Activated CD8-positive, alpha-beta memory T cell treated with anti-CD3 and anti-CD28 coated beads for 24 hours (primary cell): Measurements from ENCODE around the gene DOCK3.

ENCODE experiments used
- DNase-seq: peaks from one replicate; pipeline ENCODE4 v3.0.0-alpha.2; 2020

DOCK3 gene

DNA sequence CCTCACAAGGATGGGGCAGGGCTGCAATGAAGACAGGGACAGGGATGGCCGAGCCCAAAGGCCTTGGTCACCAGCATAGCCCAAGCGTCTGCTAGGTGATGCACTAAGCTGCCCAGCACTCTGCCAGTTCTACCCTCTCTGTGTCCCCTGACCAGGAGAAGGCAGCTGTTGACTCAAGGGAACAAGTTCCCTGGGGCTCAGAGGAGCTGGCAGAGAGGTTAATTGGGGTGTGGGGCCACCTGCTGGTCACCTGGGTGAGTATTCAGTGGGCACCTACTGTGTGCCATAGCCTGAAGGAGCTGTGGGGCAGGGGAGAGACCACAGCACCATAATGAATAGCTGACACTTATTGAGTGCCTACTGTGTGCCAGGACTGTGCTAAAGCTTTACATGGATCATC, 22.0 kb upstream of the DOCK3 start:
- DNase-seq, result peak; percentile 81

DNA sequence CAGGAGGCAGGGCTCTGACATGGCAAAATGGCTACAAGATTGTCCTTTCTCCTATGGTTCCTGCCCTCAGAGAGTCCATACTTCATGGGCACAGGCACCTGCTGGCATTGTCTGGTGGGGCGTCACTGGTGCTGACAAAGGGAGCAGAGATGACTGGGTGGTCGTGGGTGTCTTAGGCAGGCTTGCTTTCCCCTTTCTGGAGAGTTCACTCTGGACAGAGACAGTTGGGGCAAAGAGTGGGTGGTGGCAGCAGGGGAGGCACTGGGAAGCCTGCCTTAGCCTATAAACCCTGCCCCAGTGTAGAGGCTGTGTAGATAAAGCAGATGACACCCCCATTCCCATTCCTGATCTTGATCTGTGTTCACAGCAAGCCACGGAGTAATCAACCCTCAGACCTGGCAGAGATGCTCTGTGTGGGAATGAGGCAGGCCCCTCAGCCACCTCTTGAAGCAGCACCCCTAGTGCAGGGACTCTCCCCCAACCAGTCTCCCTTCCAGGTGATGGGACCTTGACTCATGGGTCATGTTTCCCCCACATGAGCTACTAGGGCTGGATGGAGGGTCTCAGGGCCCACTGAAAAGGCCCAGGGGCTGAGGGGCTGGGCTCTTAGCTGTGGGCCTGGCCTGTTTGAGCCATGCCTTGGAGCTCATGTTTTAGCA, 20.7 kb upstream of the DOCK3 start:
- no peak for DNase-seq

DNA sequence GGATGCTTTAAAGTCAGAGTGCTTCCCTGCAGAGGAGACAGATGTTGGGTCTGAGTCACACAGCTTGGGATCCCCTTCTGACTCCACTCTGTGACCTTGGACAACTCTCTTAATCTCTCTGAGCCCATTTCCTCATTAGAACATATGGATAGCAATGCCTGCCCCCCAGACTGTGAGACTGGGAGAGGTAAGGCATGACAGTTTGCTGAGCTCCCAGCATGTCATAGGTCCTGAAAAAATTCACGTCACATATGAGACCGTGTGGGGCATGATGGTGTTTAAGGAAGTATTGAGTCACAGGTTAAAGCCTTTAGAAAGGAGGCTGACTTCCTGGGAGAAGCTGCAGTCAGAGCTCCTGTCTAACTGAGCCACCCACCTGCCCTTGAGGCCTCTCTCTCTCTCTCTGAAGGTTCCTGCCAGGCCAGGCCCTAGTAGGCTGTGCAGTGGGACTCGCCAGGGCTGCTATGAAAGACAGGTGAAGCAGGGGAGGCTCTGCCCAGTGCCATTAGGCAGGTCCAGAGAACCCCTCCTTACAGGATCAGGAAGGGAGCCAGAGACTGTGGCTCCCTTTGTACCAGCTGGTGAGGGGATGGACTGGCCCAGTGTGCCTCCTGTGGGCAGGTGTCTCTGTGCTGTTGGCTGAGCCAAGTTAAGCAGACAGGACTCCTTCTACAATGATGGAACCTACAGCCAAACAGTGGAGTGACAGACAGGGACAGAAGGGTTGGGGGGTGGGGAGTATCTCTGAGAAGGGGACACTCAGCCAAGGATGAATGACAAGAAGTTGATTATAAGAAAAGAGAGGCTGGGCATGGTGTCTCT, 19.5 kb upstream of the DOCK3 start:
- DNase-seq, result no peak

DNA sequence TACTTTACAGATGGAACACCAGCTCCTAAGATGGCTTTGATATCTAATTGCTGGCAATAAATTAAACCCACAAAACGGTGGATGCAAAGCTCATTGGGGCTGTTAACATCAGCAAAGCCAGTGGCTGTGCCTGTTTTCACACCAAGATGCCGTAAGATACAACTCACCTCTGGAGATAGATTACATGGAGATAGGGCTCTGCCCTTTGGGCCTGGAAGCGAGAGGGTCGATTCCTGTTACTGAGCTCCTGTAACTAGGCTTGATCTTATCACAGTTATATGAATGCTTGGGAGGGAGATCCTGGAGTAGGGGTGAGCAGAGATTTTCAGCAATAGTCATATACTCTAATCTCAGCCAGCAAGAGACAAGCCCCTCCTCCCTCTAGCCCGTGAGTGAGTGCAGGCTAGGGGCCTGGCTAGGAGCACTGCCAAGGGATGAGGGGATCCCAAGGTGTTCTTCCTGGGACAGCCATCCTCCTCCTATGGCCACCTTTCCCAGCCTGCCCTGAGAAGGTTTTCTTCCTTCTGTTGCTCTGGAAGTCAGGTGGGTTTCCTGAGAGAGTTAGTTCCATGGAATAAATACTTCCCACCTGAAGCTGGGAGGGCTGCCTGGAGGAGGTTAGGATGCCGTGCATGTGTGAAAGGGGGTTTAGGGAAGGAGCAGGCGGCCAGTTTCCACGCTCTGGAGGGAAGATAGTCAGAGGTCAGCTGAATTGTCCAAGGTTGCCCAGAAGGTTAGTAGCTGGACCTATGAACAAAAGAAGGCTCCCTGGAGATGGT, 18.1 kb upstream of the DOCK3 start:
- no peak for DNase-seq

DNA sequence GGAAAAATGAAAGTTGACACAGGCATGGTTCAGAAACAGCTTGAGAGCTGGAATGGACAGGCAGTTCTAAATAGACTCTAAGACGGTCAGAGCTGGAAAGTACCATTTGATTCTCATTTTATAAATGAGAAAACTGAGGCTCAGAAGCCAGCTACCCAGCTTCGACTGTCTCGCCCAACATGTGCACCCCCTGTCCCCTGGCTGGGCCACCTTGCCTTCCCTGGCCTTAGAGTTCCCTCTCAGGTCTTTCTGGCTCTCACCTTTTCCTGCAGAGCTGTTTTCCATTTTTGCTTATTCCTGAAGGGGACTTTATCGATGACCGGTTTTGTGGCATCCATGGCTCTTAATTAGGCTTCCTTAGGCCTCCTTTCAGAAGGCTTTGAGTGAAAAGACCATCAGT, 17.3 kb upstream of the DOCK3 start:
- no peak for DNase-seq

DNA sequence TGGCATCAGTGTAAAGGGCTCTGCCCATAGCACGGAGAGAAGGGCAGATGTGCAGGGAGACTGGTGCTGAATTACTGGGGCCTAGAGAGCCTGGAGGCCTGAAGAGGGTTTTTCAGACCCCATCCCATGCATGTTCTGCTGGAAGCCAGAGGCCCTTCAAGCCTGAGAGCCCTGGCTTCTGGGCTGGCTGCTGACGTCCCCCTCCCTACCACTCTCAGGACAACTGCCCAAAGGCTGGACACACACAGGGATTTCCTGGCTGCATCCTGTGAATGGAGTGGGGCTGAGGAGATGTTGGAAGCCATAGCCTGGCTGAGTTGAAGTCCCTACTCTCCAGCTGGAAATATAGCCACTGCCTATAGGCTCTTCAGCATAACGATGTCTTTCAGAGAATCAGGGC, 16.9 kb upstream of the DOCK3 start:
- no peak for DNase-seq

DNA sequence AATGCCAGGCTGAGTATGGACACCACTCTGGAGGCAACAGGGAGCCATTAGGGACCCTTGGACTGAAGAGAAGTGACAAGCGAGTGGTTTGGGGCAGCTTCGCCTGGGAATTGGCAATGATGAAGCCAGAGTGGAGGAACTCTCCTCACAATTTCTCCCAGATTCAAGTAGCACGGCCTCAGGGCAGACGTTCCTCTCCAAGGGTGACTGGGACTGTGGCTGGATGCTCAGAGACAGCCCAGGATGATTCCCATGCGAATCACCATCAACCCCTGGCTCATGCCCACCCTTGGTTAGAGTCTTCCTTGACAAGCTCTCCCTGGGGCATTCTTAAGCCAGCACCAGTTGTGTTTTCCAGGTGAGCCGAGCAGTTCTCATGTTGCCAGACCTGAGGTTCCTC, 16.3 kb upstream of the DOCK3 start:
- peak; percentile 40 for DNase-seq

DNA sequence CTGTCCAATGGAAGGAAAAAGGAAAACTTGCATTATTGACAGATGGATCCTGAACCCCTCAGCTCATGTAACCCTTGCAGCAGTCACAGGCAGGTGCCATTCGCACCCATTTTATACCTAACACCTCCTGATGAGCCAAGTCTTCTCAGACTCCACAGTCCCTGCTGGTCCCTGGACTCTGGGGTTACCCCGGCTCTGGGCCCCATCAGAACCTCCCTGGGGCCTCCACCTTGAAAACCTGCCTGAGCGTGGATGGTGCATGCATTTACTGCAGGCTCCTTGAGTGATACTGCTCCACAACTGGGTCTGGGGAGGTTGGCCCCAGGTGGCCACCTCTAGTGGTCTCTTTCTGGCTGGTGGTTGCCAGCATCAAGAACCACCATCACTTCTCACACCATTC, 15.9 kb upstream of the DOCK3 start:
- DNase-seq, result peak; percentile 37

DNA sequence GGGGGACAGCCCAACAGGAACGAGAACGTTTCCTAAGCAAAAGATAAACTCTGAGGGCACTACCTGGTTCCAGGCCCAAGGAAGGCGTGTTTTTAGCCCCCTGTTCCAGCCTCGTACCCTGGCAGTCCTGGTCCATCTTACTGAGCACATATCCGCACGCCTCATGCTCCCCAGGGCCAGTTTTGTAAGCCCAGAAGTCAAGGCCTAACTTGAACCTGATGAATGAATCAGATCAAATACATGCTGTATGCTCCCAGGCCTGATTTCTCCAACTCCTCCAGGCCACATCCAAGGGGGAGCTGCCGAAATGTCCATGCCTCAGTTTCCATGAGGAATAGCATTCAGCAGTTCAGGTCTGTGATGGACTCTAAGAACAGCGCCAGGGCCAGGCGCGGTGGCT, 14.3 kb upstream of the DOCK3 start:
- DNase-seq, result peak; percentile 33

DNA sequence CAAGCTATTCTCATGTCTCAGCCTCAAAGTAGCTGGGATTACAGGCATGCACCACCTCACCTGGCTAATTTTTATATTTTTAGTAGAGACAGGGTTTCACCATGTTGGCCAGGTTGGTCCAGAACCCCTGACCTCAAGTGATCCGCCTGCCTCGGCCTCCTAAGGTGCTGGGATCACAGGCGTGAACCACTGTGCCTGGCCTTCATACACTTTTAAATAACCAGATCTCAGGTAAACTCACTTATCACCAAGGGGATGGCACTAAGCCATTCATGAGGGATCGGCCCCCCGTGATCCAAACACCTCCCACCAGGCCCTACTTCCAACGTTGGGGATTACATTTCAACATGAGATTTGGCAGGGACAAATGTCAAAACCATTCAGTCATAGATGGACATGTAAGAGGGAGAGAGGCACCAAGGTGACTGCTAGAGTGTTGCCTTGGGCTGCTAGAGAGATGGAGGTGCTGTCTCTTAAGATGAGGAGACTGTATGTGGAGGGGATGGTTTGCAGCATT, 13.3 kb upstream of the DOCK3 start:
- DNase-seq, result no peak

DNA sequence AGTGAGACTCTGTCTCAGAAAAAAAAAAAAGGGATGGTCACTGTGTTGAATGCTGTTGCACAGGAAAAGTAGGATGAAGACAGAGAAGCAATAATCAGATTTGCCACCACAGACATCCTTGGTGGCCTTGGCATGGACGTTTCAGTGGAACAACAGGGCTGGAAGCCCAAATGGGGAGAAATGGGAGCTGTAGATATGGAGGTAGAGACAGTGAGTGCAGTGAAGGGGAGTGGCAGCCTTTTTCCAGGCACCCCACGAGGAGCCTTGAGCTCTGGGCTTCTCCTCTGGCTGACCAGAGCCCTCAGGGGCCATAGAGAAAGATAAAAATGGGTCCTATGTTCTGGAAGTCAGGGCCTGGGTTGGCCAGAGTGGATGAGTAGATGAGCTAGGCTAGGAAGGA, 12.3 kb upstream of the DOCK3 start:
- DNase-seq, result peak; percentile 40

DNA sequence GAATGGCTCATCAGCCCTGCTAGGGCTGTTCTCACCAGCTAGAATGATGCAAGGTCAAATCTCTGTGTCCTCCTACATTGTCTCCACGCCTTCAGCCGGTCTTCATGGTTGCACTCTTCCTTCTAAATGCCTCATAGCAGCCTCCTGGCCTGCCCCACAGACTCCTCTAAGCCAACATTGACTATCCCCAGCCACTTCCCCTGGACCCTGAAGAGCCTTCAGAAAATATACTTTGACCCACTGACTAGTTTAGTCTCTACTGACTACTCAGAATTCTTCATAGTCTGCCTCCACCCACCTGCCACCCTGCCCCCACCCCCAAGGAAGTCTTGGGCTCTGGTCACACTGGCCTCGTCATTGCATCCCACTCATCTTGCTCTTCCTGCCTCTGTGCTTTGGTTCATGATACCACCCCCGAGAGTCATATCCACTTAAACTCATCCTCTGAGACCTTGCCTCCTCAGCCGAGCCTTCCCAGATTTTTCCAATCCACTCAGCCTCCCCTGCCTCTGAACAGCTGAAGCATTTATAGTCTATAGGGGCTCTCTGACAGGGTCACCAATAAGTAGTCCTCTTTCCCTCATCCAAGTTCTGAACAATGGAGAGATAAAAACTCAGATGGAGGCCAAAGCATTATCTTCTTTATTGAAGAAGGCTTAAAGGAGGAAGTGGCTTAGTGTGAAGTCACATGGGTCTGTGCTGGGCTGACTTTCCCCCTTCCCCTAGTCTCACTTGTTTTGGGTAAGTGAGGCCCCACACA, 9.5 kb upstream of the DOCK3 start:
- peak; percentile 49 for DNase-seq

DNA sequence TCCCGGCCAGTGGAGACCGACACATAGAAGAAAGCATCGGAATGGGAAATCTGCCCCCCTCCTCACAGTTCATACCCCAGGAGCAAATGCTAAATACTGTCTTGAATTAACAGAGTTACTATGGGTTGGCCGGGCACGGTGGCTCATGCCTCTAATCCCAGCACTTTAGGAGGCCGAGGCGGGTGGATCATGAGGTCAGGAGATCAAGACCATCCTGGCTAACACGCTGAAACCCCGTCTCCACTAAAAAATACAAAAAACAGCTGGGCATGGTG, 8.9 kb upstream of the DOCK3 start:
- DNase-seq, result peak; percentile 48

DNA sequence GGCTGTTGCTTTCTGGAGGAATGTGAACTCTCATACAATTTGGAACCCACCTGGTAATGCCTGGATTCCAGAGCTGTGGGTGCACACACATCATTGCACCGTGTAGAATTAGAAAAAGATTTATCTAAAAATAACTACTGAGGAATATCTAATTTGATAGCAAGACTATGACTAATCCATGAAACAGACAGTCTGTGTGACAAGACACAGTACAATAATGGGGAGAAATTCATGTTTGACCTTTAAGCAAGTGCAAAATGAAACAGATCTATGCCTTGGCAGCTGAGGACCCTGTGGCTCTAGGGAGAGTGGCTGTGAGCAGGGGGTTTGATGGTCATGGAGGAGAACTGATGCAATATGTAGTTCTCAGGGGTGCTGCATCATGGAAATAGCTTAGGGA, 7.9 kb upstream of the DOCK3 start:
- no peak for DNase-seq

DNA sequence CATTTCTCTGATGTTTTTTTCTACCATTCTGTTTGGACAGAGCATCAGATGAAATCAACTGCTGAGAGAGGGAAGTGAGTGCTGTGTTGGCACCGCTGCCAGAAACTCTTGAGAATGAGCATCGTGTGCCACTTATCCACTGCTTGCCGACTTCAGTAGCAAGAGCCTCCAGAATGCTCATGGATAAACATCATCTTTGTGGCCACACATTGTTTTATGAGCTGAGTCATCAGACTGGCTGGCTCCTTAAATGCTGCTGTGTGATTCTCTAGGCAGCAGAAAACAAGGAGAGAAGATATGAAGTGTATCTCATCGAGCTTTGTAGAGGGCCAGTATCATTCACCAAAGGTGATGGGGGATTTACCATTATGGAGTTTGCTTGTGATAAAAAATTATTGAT, 3.4 kb upstream of the DOCK3 start:
- no peak for DNase-seq

DNA sequence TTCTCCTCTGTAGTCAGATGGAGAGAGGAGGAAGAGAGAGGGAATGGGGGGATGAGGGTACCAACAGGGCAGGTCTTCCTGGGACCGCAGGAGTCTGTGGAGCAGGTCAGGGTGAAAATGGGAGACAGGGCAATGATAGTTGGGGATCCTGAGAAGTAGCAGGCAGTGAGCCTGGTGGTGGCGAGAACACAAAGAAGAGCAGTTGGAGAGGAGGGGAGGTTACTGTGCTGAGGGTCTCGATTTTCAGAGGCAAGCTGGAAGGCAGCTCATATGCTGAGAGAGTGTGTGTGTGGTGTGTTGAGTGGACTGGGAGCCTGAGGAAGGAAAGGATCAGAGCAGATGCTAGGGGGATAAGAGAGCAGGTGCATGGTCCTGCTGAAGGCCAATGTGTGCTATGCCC, 2.1 kb upstream of the DOCK3 start:
- no peak for DNase-seq

DNA sequence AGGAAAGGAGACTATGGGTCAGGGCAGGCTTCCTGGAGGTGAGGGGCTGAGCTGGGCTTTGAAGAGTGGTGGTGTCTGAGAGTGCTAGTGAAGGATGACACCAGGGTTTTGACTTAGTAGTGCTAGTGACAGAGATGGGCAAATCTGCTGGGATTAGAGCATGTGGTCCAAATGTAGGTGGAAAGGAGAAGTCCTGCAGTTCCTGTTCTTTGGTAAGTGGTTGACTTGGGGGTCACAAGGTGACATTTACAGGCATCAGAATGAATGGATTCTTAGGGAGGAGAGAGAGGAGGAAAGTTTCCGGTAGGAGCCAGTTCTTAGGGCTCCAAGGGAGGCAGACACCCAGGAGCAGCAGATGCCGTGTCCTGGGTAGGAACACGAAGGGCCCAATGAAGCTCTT, 796 bp upstream of the DOCK3 start:
- no peak for DNase-seq

DNA sequence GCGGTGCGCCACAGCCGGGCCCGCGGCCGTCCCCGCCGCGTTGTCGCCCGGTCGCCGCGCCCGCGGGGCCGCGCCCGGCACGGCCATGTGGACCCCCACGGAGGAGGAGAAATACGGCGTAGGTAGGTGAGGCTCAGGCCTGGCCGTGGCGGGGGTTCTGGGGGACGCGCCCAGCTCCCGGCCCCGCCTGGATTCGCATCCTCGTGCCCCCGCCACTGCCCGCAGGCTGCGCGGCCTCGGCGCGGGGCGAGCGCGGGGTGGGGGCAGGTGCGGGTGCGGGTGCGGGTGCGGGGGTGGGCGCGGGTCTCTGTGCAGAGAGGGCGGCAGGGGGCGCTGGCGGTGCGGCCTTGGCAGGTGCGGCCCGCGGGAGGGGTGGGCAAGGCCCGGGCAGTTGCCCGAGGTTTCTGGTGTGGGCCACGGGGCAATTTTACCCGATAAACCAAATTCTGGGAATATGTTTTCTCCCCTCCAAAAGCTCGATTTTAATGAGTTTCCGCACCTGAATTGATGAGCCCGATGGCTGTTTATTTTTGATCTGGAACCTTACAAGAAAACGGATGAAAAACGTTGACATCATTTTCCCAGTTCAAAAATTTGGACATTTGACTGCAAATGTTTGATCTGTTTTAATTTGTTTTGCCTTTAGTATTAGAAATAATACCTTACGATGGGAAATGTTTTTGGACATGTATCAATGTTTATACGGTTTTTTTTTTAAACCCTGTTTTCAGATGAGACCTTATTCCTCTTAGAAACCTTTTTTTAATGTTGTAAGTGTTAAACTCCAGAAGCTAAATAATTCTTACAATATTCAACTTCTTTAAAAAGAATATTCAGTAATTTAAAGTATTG, 678 bp downstream of the DOCK3 start:
- DNase-seq, result peak; percentile 85

DNA sequence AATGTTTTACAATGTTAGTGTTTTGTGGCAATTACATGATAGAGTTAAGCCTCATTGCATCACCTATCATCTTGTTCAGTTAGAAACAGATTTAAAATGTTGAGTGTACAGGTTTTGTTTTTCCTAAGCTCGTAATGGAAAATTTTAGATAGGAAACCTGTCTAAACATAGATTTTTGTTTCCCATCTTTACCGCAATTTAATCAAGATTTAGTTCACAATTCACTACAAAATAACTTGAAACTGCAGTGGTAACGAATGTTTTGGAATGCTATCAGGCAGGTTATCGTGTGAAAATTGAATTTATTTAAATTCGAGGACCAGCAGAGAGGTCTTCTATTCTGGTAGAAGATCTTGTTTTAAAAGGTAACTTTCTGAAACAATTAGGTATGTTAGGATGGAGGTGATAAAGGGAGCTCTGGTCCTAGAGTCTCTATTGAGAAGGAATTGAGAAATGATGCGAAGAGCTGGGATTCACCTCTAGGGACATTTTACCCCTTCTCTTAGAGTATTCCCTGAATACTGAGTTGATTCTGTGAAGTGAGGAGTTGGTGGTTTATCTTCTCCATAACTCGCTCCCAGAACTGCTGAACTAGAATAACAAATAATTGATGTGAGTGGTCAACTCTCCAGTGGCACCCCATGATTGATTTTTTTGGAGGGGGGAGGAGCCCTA, 1.4 kb downstream of the DOCK3 start:
- DNase-seq, result no peak

DNA sequence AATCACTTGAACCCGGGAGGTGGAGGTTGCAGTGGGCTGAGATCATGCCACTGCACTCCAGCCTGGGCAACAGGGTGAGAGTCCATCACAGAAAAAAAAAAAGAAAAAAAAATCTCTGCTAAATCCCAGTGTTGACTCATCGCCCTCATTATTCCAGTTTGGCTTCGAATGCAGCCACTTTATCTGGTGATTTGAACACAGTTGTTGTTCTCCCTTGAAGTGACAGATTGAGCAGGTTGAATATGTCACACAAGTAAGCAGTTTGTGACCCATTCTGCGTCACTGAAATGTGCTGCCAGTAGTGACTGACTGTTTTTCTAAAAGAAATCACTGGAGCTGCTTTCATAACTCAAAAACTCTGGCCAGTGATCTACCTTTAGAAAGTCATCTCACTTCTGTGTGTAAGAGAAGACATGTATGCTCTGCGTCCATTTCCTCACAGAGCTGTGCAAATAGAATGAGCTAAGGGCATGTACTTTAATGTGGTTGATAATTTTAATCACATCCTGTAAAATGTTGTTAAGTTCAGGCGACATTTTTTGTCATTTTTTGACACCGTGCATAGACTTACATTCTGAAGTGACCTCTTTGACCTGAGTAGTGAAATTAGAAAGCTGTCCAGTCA, 12.5 kb downstream of the DOCK3 start:
- no peak for DNase-seq

DNA sequence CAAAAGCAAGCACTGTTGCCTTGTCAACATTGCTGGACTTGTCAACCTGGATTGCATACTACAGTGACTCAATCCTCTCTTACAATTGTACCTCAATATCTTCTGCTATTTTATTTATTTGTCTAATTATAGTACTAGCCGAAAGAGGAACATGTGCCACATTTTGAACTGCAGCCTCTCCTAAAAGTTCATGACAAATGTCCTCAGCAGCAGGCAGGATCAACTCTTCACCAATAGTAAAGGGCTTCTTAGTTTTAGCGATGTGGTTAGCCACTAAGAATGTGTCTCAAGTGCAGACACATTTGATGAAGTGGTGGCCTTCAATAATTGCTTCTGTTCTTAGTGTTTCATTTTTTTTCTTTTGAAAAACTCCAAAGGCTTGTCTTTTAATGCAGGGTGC, 13.2 kb downstream of the DOCK3 start:
- DNase-seq, result no peak
